HG02852 (cell line): ENCODE data around the gene ZFHX2.

Source experiments
- ATAC-seq: cut with Tn5 transposase; IDR thresholded peaks from one replicate; pipeline ENCODE4 v1.9.1; 2021; ENCODE audit warnings: mild to moderate bottlenecking, moderate library complexity; ENCODE audit not compliant: unreplicated experiment

Gene ZFHX2

DNA sequence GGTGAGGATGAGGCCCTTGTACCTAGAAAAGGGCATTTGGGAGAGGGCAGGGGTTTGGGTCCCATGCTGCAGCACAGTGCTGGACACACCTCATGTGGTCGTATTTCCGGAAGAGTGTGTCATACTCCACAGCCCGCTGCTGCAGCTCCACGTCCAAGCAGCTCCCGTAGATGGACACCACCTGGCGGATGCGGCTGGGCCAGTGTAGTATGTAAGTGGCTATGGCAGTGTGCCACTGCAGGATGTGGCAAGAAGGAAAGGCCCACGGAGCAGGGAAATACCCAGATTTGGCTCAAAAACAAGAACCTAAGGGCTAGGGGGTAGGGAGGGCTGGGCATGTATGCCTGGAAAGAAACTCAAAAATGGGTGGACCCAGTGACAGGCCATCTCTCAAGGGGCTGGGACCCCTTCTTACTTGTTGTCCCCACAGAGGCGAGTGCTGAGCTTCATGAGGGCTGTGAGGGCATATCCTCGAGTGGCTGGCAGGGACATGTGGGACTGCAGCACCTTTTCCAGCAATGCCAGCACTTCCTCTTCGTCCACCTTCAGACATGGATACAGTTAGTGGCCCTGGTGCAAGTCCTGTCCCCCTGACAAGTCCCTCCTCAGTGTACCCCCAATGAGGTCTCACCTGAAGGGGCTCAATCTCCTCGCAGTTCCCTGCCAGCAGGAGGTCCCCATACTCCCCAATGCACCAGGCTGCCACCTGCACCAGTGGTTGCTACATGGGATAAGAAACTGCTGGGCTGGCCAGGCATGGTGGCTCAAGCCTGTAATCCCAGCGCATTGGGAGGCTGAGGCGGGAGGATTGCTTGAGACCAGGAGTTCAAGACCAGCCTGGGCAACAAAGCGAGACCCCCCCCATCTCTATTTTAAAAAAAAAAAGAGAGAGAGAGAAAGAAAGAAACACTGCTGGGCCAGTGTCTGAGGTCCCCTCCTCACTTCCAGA lies 10.6 kb upstream of the ZFHX2 start:
- no peak for ATAC-seq

DNA sequence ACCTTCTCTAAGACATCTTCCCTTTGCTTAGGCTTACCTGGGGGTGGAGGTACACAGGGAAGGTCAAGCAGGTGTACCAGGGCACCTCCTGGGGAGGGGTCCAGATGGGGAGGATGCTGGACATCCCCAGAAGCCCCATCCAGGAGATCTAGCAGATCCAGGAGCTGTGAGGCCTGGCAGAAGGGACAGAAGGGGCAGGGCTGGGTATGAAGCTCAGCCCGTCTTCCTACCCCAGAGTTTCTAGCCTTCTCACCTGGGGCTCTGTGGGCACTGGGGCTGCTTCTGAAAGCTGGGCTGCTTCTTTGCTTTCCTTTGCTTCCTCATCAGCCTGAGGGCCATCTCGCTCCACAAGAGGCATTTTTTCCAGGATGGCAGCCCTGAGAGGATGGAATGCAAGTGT lies 9.7 kb upstream of the ZFHX2 start:
- ATAC-seq = no peak

DNA sequence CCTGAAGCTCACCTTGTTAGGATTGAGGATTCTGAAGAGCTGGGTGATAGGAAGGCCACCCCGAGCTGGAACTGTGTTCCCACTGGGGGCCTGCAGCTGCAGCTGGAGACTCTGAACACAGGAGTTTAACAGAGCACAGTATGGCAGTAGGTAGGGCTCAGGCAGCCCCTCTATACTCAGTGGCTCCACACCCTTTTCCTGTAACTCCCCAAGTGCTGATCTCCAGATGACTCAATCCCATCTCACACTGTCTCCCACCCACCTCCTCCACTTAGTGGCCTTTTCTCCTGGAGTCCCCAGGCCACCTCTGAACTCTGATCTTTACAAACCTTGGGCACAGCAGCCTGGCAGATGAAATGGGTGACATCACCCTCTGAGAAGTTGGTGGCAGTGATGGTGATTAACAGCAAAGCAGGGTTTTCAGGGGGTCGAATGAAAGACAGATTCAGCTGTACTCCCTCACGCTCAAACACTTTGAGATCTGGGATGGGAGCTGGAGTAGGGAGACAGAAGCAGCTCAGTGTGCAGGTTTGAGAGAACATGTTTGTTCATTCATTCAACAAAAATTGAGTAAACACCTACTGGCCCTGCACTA lies 8.5 kb upstream of the ZFHX2 start:
- ATAC-seq = no peak

DNA sequence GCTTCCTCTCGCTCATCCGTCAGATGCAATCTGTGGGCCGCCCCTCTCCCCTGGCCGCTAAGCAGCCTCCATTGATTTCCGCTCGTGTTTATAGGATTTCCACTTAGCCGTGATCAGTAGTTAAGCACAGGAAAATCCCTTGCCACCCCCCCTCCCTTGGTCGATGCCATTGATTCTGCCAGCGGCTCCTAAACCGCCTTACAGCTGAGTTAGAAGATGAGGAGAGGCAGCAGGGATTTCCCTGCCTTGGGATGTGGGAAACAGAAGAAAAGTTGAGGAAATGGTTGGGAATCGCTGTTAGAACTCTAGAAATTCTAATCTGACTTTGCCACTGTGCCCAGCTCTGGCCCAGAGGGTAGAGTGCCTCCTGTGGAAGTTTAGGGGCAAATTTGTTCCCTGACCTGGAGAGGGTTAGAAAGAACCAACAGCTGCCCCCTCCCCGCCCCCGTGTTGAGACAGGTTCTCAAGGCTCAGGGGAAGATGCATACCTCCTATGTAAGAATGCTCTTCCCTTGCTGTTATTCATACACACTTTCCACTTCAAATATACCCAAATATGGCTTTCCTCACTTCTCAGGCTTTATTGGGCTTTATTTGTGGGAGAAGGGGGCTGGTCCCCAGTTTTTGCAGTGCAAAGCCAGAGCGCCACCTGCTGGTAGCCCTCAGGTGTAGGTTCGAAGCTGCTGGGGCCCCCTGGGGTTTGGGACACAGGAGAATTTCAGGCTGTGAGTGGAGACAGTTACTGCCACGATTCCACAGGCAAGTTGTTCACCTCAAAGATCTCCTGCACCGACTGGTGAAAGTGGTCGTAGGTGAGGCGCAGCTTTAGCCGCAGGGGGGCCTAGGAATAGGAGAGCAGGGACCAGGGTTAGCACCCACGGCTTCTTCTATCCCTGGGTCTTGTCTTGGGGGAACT lies 7.7 kb upstream of the ZFHX2 start:
- no peak for ATAC-seq

GRCh38 chr14:23558346-23559009 lies 6.9 kb upstream of the ZFHX2 start:
- ATAC-seq = no peak

DNA sequence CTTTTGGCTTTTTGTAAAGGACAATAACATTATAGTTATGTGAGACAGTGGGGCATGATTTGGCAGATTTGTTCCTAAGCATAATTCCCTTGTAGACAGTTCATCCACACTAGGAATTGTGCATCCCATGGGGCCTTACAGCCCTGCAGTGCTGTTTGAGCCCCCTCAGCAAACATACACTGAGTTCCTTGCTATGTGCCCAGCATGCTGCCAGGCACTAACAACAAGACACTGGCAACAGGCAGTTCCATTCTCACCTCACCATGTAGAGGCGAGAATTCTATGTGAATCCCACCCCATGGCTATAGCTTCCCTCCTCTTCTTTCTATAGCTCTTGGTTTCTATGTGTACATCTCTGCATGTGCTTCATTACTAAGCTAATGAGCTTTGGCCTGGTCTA lies 6.4 kb upstream of the ZFHX2 start:
- ATAC-seq = no peak

DNA sequence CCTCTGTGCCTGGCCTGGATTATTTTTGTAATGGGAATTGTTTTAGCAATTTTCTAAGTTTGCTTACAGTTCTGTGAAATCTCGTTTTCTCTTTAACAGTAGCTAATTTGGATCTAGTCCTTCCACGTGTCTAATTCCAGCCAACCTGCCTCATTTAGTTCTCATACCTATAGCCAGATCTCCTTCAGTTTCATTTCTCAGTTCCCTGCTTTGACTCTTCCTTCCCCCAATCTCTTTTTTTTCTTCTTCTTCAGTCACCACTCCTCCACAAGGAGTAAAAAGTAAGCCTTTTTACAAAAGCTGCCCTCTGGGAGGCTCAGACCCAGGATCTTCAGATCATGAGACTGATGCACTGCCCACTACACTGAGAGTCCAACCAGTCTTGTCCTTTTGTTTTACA lies 6.0 kb upstream of the ZFHX2 start:
- ATAC-seq = no peak

GRCh38 chr14:23556700-23557440 lies 5.3 kb upstream of the ZFHX2 start:
- no peak for ATAC-seq

DNA sequence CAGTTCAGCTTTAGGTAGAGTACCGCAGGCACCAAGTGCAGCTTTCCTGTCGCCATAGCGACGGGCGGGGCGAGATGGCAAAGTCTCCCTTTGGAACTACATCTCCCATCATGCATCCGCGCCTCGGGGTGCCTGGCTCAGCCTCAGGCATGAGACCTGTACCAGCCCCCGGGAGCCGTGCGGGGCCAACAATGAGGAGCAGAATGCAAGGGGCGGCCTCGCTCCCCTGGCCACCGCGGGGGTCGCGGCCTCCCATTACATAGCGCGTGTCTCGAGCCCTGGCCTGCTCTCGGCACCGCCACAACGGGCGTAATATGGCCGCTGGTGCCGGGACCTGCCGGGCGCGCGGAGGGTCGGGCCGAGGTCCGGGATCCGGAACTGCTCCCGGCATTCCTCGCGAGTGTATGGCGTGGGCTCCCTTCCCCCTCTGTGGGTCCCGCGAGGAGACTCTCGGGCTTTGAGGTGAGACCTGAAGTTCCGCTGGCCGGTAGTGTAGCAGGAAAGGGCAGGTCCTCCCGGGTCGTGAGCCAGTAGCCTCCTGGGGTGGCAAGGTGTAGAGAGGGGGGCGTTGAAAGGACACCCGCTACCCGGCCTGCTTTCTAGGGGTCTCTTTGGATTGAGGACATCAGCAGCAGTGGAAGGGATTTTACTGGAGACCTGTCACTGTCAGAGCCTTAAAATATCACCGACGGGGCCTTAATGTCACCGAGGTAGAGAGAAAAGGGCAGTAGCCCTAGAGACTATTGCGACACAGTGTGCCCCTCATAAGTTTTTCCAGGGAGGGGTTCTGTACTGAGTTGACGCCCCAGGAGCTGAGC lies 4.5 kb upstream of the ZFHX2 start, which contains the start of gene THTPA:
THTPA (plus strand) TSS at position 390 of the 818 bp plus-strand sequence. CDS start 487 bp downstream, outside the sequence.
- ATAC-seq = peak; percentile 87

DNA sequence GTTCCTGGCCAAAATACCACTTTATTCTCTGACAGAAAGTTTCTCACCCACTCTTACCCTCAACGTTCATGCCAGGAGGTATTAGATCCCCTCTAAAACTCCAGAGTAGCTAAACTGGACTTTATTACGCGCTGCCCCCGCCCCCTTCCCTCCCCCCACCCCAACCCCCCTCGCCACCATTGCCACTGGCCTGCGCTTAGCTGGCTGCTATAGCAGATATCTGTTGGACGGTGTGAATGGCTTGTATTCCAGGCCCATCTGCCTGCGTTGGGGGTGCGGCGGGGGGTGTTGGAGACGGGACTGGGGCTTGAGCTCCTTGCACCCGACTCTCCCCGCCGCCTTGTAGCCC lies 3.9 kb upstream of the ZFHX2 start:
- ATAC-seq = no peak

- ATAC-seq = no peak
Measured at GRCh38 chr14:23550812-23551265, 726 bp downstream of the ZFHX2 start.

GRCh38 chr14:23550131-23550811 lies 1.3 kb downstream of the ZFHX2 start:
- no peak for ATAC-seq

DNA sequence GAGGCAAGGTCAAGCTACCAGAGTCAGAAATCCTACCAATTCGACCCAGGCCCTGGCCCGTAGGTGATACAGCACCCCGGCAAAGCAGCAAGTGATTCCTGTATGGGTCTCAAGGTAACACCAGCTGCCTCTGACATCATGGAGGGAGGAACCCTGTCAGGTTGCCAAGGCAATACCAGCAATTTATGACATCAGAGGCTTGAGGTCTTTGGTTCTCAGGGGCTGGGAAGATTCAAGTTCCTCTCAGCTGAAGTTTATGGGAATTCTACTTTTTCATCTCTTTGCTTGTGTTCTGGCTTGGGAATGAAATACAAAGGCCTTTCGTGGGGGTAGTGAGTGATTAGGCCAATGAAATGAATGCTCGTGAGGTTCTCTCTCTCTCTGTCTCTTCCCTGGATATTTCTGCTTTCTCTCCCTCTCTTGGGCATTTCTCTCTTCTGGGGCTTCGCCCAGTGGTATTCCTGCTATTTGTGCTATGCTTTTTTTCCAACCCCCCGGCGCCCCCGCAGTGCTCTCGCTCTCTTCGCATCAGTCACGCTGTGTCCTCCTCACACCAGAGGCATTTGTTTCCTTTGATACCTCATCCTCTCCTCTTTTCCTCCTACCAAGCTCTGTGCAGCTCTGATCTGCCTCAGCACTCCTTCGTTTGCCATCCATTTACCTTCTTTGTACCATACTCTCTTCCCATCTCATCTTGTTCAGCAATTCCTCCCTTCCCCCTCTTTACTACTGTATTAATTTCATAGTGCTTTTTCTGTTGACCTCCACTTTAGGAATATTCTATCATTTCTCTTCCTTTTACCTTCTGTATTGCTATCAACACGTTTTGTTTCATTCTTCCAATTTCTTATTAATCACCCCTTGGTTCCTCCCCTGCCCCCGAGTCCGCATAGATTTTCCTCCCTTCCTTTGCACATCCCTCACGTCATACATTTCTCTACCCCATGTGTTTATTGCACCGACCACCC lies 2.9 kb downstream of the ZFHX2 start:
- ATAC-seq = no peak

DNA sequence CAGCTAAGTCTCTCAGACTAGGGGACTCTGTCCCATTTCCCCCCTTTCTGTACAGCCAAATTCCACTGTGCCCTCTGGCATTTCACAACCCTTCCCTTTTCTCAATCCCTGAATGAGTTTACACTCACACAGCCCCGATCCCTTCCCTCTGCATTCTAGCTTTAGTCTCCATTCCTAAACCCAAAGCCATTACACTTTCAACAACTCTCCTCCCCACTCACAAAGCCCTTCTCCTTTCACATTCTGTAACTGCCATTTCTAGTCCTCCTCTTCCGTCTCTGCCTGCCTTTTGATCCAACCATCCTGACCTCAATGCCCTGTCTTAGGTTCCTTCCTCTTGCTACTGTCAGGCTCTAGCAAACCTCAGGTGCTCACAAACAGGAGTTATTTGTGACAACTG lies 3.6 kb downstream of the ZFHX2 start:
- ATAC-seq = no peak

GRCh38 chr14:23546450-23547035 lies 5.0 kb downstream of the ZFHX2 start:
- ATAC-seq = no peak

- no peak for ATAC-seq
Measured at GRCh38 chr14:23545740-23546365, 5.7 kb downstream of the ZFHX2 start.
